ENCODE measurements around the gene ATAD3C. TPM values are rescaled to one million over a fixed set of nuclear protein-coding genes. Genes with fewer than 3 reads are reported as not detected.
"Not testable (repeated sequence)": the region's sequence is repeated elsewhere in the genome, so short reads cannot be mapped to it uniquely, and the experiment has no call there.

The ATAD3C gene
- total RNA-seq, 1 donor from 2014 or later, result 10.2 TPM

GRCh38 chr1:1452882-1453281 is 3.4 kb downstream of the ATAD3C start:
- Mint-ChIP-seq H3K4me1 (ENCODE audit: low read depth, unreplicated experiment) (no peaks in the 10 kb centered on the region), H3K4me3 (ENCODE audit: unreplicated experiment) (no peak overlapping the region), H3K27me3 (ENCODE audit: unreplicated experiment) (no peaks in the 10 kb centered on the region), H3K9me3 (ENCODE audit: unreplicated experiment) (peaks cover 1% of the 10 kb centered on the region), H3K27ac (ENCODE audit: unreplicated experiment) (no peak overlapping the region), H3K36me3 (ENCODE audit: unreplicated experiment) (no peaks in the 10 kb centered on the region)
- no peak for DNase-seq
- TF ChIP-seq, protein P1, sequence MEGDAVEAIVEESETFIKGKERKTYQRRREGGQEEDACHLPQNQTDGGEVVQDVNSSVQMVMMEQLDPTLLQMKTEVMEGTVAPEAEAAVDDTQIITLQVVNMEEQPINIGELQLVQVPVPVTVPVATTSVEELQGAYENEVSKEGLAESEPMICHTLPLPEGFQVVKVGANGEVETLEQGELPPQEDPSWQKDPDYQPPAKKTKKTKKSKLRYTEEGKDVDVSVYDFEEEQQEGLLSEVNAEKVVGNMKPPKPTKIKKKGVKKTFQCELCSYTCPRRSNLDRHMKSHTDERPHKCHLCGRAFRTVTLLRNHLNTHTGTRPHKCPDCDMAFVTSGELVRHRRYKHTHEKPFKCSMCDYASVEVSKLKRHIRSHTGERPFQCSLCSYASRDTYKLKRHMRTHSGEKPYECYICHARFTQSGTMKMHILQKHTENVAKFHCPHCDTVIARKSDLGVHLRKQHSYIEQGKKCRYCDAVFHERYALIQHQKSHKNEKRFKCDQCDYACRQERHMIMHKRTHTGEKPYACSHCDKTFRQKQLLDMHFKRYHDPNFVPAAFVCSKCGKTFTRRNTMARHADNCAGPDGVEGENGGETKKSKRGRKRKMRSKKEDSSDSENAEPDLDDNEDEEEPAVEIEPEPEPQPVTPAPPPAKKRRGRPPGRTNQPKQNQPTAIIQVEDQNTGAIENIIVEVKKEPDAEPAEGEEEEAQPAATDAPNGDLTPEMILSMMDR (IDR thresholded peaks at IDR 0.05; ENCODE audit: partially characterized antibody, unreplicated experiment), result no peak

- not testable (repeated sequence) for H3K27ac Mint-ChIP-seq (ENCODE audit: unreplicated experiment); H3K27me3 Mint-ChIP-seq (ENCODE audit: unreplicated experiment); H3K9me3 Mint-ChIP-seq (ENCODE audit: unreplicated experiment); DNase-seq; H3K4me1 Mint-ChIP-seq (ENCODE audit: low read depth, unreplicated experiment); H3K36me3 Mint-ChIP-seq (ENCODE audit: unreplicated experiment); H3K4me3 Mint-ChIP-seq (ENCODE audit: unreplicated experiment)
These were observed 5.0 kb downstream of the ATAD3C start for GRCh38 chr1:1454286-1455056.

GRCh38 chr1:1455366-1455884 is 5.9 kb downstream of the ATAD3C start:
- TF ChIP-seq, protein P1 (IDR thresholded peaks at IDR 0.05; ENCODE audit: partially characterized antibody, unreplicated experiment), result no peak
- Mint-ChIP-seq H3K36me3 (ENCODE audit: unreplicated experiment) (no peaks in the 10 kb centered on the region), H3K27ac (ENCODE audit: unreplicated experiment) (no peak overlapping the region), H3K27me3 (ENCODE audit: unreplicated experiment) (no peaks in the 10 kb centered on the region), H3K9me3 (ENCODE audit: unreplicated experiment) (peaks cover 4% of the 10 kb centered on the region), H3K4me1 (ENCODE audit: low read depth, unreplicated experiment) (no peaks in the 10 kb centered on the region), H3K4me3 (ENCODE audit: unreplicated experiment) (no peak overlapping the region)
- no peak for DNase-seq

GRCh38 chr1:1455934-1456333 is 6.4 kb downstream of the ATAD3C start:
- not testable (repeated sequence) for H3K4me3 Mint-ChIP-seq (ENCODE audit: unreplicated experiment); H3K36me3 Mint-ChIP-seq (ENCODE audit: unreplicated experiment); H3K4me1 Mint-ChIP-seq (ENCODE audit: low read depth, unreplicated experiment); H3K9me3 Mint-ChIP-seq (ENCODE audit: unreplicated experiment); DNase-seq; H3K27ac Mint-ChIP-seq (ENCODE audit: unreplicated experiment); H3K27me3 Mint-ChIP-seq (ENCODE audit: unreplicated experiment)

DNA sequence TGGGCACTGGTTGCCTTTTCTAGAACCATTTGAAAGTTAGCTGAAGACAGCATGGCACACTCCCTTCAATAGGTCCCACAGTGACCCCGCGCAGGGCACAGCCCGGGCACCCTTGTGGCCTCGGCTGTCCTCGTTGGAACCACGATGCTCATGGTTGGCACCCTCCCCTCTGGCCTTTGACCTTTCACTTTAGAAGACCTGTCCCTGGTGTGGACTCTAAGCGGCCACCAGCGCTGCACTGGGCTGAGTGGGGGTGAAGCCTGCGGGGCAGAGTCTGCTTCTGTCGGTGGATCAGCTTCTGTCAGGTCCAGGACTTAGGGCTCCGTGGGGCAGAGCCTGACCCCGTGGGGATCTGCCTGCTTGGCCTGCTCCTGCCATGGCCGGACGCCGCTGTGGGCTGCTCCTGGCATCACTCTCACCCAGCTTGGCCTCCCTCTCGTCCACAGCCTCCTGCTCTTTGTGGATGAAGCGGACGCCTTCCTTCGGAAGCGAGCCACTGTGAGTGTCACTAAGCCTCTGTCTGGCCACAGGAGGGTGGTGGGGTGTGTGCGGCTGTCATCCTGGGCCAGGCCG is 7.3 kb downstream of the ATAD3C start:
- not testable (repeated sequence) for H3K27me3 Mint-ChIP-seq (ENCODE audit: unreplicated experiment); DNase-seq; H3K36me3 Mint-ChIP-seq (ENCODE audit: unreplicated experiment); H3K9me3 Mint-ChIP-seq (ENCODE audit: unreplicated experiment); H3K4me3 Mint-ChIP-seq (ENCODE audit: unreplicated experiment); H3K4me1 Mint-ChIP-seq (ENCODE audit: low read depth, unreplicated experiment); H3K27ac Mint-ChIP-seq (ENCODE audit: unreplicated experiment)

DNA sequence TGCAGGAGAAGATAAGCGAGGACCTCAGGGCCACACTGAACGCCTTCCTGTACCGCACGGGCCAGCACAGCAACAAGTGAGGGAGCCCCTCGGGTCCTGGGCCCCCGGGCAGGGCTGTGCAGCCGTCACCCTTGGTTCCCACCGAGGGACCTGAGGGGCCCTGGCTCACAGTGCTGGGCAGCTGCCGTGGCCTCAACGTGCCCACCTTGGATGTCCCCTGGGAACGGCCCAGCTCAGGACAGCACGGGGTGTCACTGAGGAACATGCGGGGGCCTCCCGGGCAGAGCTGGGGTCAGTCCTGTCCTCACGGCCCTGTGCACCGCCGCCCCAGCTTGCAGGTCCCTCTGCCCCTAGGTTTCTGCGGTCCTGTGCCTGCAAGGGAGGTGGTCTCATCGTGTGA is 9.7 kb downstream of the ATAD3C start:
- H3K27me3 Mint-ChIP-seq (ENCODE audit: unreplicated experiment); H3K27ac Mint-ChIP-seq (ENCODE audit: unreplicated experiment); H3K9me3 Mint-ChIP-seq (ENCODE audit: unreplicated experiment); DNase-seq; H3K4me3 Mint-ChIP-seq (ENCODE audit: unreplicated experiment); H3K36me3 Mint-ChIP-seq (ENCODE audit: unreplicated experiment); H3K4me1 Mint-ChIP-seq (ENCODE audit: low read depth, unreplicated experiment): not testable (repeated sequence)

DNA sequence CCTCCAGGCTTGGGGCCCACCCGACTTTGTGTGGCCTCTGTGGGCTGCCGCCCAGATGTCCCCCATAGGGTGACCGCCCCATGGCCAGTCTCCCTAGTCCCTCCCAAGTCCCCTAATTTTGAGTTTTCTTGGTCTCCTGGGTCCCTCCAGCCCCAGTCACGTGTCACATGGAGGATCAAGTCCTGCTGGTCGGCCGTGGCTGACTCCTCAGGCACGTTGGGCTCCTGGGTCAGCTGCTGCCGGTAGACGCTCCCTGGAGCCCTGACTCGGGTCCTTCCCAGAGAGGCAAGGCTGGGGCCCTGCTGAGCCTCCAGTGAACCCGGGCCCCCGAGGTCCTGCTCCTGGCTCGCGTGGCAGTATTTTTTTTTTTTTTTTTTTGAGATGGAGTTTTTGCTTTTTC is 10.2 kb downstream of the ATAD3C start:
- not testable (repeated sequence) for DNase-seq; H3K9me3 Mint-ChIP-seq (ENCODE audit: unreplicated experiment); H3K27me3 Mint-ChIP-seq (ENCODE audit: unreplicated experiment); H3K36me3 Mint-ChIP-seq (ENCODE audit: unreplicated experiment); H3K27ac Mint-ChIP-seq (ENCODE audit: unreplicated experiment); H3K4me1 Mint-ChIP-seq (ENCODE audit: low read depth, unreplicated experiment); H3K4me3 Mint-ChIP-seq (ENCODE audit: unreplicated experiment)

Data from glutamatergic neuron (in vitro differentiated cells).